Keratinocyte (primary cell): ENCODE data around the gene PEPD. TPM values are rescaled to one million over a fixed set of nuclear protein-coding genes. Genes with fewer than 3 reads are reported as not detected.

ENCODE experiments used
- DNase-seq: peaks from one replicate; pipeline ENCODE4 v3.0.0-alpha.2; 2011; ENCODE audit warnings: low read depth, missing footprints, low spot score
- FAIRE-seq: peaks from 2 replicates; lab custom pipeline; 2011; peaks lifted over from hg19 to GRCh38; lab: Jason Lieb, UNC
- H2AFZ ChIP-seq: 2 replicates; pipeline ENCODE4 v1.6.0; 2012; ENCODE audit warnings: low read length, control low read depth, inconsistent platforms; ENCODE audit not compliant: control insufficient read depth
- H3K27ac ChIP-seq: 2 replicates; pipeline ENCODE4 v1.5.1; 2011; ENCODE audit warnings: low read length; ENCODE audit not compliant: control insufficient read depth, insufficient read depth
- H3K27me3 ChIP-seq: 3 replicates; pipeline ENCODE4 v1.6.0; 2011; ENCODE audit warnings: low read length; ENCODE audit not compliant: control insufficient read depth, insufficient read depth; ENCODE audit errors: extremely low read depth
- H3K36me3 ChIP-seq, 2 experiments: 2 replicates in 1 of 2; 3 replicates in 1 of 2; pipeline ENCODE4 v1.5.1; 2011; ENCODE audit warnings: low read length in 2 of 2, mild to moderate bottlenecking in 1 of 2; ENCODE audit not compliant: control insufficient read depth in 2 of 2, insufficient read depth in 2 of 2; ENCODE audit errors: extremely low read depth in 1 of 2
- H3K4me1 ChIP-seq: 3 replicates; pipeline ENCODE4 v1.5.1; 2011; ENCODE audit warnings: low read length; ENCODE audit not compliant: control insufficient read depth, insufficient read depth; ENCODE audit errors: extremely low read depth
- H3K4me2 ChIP-seq: 3 replicates; pipeline ENCODE4 v1.6.0; 2011; ENCODE audit warnings: low read depth, low read length; ENCODE audit not compliant: control insufficient read depth, insufficient read depth; ENCODE audit errors: extremely low read depth
- H3K4me3 ChIP-seq, 3 experiments: fragments of 200-600 bp in 1 of 3; sonication (generic) in 1 of 3; 2 replicates in 2 of 3; 3 replicates in 1 of 3; pipeline ENCODE4 v1.5.1; 2011 to 2016; ENCODE audit warnings: low read length in 3 of 3, mild to moderate bottlenecking in 3 of 3, control low read depth in 2 of 3, inconsistent platforms in 1 of 3, low read depth in 1 of 3, mixed read lengths in 1 of 3, mixed run types in 1 of 3, moderate library complexity in 1 of 3; ENCODE audit not compliant: control insufficient read depth in 2 of 3, insufficient read depth in 2 of 3; ENCODE audit errors: extremely low read depth in 1 of 3
- H3K79me2 ChIP-seq: 2 replicates; pipeline ENCODE4 v1.6.0; 2012; ENCODE audit warnings: low read length; ENCODE audit not compliant: control insufficient read depth, insufficient read depth
- H3K9ac ChIP-seq: 3 replicates; pipeline ENCODE4 v1.6.0; 2011; ENCODE audit warnings: low read length; ENCODE audit not compliant: control insufficient read depth, insufficient read depth; ENCODE audit errors: extremely low read depth
- H3K9me1 ChIP-seq: 3 replicates; pipeline ENCODE4 v1.6.0; 2011; ENCODE audit warnings: low read length; ENCODE audit not compliant: control insufficient read depth, insufficient read depth; ENCODE audit errors: extremely low read depth
- H3K9me3 ChIP-seq: 2 replicates; pipeline ENCODE4 v1.5.1; 2012; ENCODE audit warnings: low read depth, low read length; ENCODE audit not compliant: control insufficient read depth
- H4K20me1 ChIP-seq: 3 replicates; pipeline ENCODE4 v1.6.0; 2011; ENCODE audit warnings: low read length; ENCODE audit not compliant: control insufficient read depth, insufficient read depth; ENCODE audit errors: extremely low read depth
- CTCF ChIP-seq, 3 experiments: IDR thresholded peaks in 1 of 3; conservative IDR thresholded peaks in 1 of 3; optimal IDR thresholded peaks in 1 of 3; 2 replicates in 2 of 3; 3 replicates in 1 of 3; pipeline versions ENCODE3 to v1.5.1; 2011; ENCODE audit warnings: low read length in 3 of 3, mild to moderate bottlenecking in 3 of 3, moderate library complexity in 2 of 3, control low read depth in 1 of 3, inconsistent platforms in 1 of 3; ENCODE audit not compliant: insufficient read depth in 2 of 3; ENCODE audit errors: extremely low read depth in 1 of 3
- EZH2 ChIP-seq: IDR thresholded peaks from one replicate; pipeline ENCODE4 v1.6.1; 2012; ENCODE audit warnings: inconsistent platforms, mild to moderate bottlenecking, low read length, moderate library complexity
- dilution Hi-C: fragments of 300-500 bp; cut with MboI; formaldehyde crosslinking; loops from one replicate; pipeline ENCODE4 v1.7.0; 2020; ENCODE audit warnings: low sequenced_read_pairs; ENCODE audit not compliant: extremely low pct_ligation_motif_present
- polyA plus RNA-seq, 5 experiments: library from polyadenylated mRNA; depleted of rRNA in 3 of 5; stranded (reverse) in 3 of 5; stranded (forward) in 1 of 5; unstranded in 1 of 5; fragments of >200 nt; gene quantifications; 1 replicate in 1 of 5; 2 replicates in 3 of 5; 3 replicates in 1 of 5; pipeline versions ENCODE4 v1.2.1 to v1.2.3, GENCODE V29; 2011 to 2012; ENCODE audit warnings: missing spikeins in 2 of 5, low read depth in 1 of 5, low replicate concordance in 1 of 5

The PEPD gene
- polyA plus RNA-seq, 1 donor (not counting 4 experiments of a cell fraction or from before 2014, with no cell fraction given), result 36.9 TPM

DNA sequence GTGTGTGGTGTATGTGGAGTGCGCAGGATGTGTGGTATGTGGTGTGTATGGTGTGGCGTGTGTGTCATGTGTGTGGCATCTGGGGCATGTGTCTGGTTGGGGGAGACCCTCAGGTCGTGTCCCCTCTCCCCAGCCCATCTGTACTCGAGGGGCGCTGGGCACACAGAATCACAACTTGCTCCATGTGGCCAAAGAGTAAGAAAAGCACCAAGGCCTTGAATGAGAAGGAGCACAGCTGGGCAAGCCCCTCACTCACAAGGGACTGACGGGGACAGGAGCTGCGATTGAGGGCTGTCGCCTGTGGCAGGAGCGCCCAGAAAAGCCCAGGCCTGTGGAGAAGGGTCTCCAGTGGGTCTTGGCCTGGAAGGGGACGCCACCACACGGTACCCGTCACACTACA lies 62.8 kb downstream of the PEPD start:
- no peaks in the 10 kb centered on the region for H3K9me1 ChIP-seq
- no peak overlapping the region for H3K4me3 ChIP-seq
- H3K27ac ChIP-seq, result no peak overlapping the region
- H3K79me2 ChIP-seq, result no peaks in the 10 kb centered on the region
- no peak overlapping the region for H3K9ac ChIP-seq
- DNase-seq (no peak), FAIRE-seq (no peak)
- H3K36me3 ChIP-seq, result no peaks in the 10 kb centered on the region
- no peak for TF ChIP-seq EZH2
- TF ChIP-seq CTCF (optimal IDR thresholded peaks at IDR 0.05 in 1 of 3, IDR thresholded peaks at IDR 0.05 in 1 of 3, conservative IDR thresholded peaks at IDR 0.05 in 1 of 3; ENCODE audit: extremely low read depth in 1 of 3, insufficient read depth in 2 of 3, low read length in 3 of 3), result no peak
- H3K9me3 ChIP-seq, result no peaks in the 10 kb centered on the region
- H4K20me1 ChIP-seq, result no peaks in the 10 kb centered on the region
- dilution Hi-C loops, result no loop called here
- no peaks in the 10 kb centered on the region for H3K27me3 ChIP-seq
- no peak overlapping the region for H3K4me2 ChIP-seq
- no peaks in the 10 kb centered on the region for H3K4me1 ChIP-seq
- H2AFZ ChIP-seq, result no peak overlapping the region

- Histone ChIP-seq H3K4me3 (no peak overlapping the region), H3K4me2 (no peak overlapping the region), H3K27ac (no peak overlapping the region), H2AFZ (no peak overlapping the region), H3K9me1 (no peaks in the 10 kb centered on the region), H4K20me1 (no peaks in the 10 kb centered on the region), H3K27me3 (no peaks in the 10 kb centered on the region), H3K4me1 (no peaks in the 10 kb centered on the region), H3K79me2 (no peaks in the 10 kb centered on the region), H3K9ac (no peak overlapping the region), H3K36me3 (no peaks in the 10 kb centered on the region), H3K9me3 (no peaks in the 10 kb centered on the region)
- dilution Hi-C loops, result no loop called here
- TF ChIP-seq CTCF (optimal IDR thresholded peaks at IDR 0.05 in 1 of 3, IDR thresholded peaks at IDR 0.05 in 1 of 3, conservative IDR thresholded peaks at IDR 0.05 in 1 of 3; ENCODE audit: extremely low read depth in 1 of 3, insufficient read depth in 2 of 3, low read length in 3 of 3), result no peak
- no peak for TF ChIP-seq EZH2
- DNase-seq, result no peak
- FAIRE-seq, result no peak
Measured at GRCh38 chr19:33458171-33458633, 63.4 kb downstream of the PEPD start.
